ENCODE results near the gene MICAL1.

GRCh38 chr6:109493865-109494264 is 38.3 kb upstream of the MICAL1 start:
- no peak for TF ChIP-seq ZBTB44 (tag by site-specific recombination; IDR thresholded peaks at IDR 0.05)
- TF ChIP-seq ZEB2 (tag by site-specific recombination; IDR thresholded peaks at IDR 0.05), result no peak
- TF ChIP-seq ZNF398 (tag by site-specific recombination; IDR thresholded peaks at IDR 0.05), result no peak
- TF ChIP-seq CTCF (tag by site-specific recombination; IDR thresholded peaks at IDR 0.05), result no peak
- TF ChIP-seq ZNF157 (tag by site-specific recombination; IDR thresholded peaks at IDR 0.05), result no peak
- TF ChIP-seq PRDM10 (tag by site-specific recombination; IDR thresholded peaks at IDR 0.05), result no peak
- TF ChIP-seq TRIM28 (IDR thresholded peaks at IDR 0.05; ENCODE audit: borderline replicate concordance, low read length), result no peak
- TF ChIP-seq GLIS2 (tag by site-specific recombination; IDR thresholded peaks at IDR 0.05), result no peak
- TF ChIP-seq REST (tag by site-specific recombination; IDR thresholded peaks at IDR 0.05), result no peak
- no peak for TF ChIP-seq SETDB1 (IDR thresholded peaks at IDR 0.05; ENCODE audit: insufficient read length, low read length)
- TF ChIP-seq ZNF362 (tag by site-specific recombination; IDR thresholded peaks at IDR 0.05), result no peak
